ENCODE results near the gene PRKAR1B. TPM values are rescaled to one million over a fixed set of nuclear protein-coding genes. Genes with fewer than 3 reads are reported as not detected.
"Not testable (repeated sequence)": the region's sequence is repeated elsewhere in the genome, so short reads cannot be mapped to it uniquely, and the experiment has no call there.

The PRKAR1B gene
- total RNA-seq, 2 experiments from 2014 or later = 48.7 to 49.9 TPM

GRCh38 chr7:613442-614140 lies 113.5 kb downstream of the PRKAR1B start:
- H3K4me1 Mint-ChIP-seq (ENCODE audit: low read depth) = peaks cover 67% of the 10 kb centered on the region
- peak overlapping the region; percentile 89 for H3K4me3 Mint-ChIP-seq
- H3K27me3 Mint-ChIP-seq = no peaks in the 10 kb centered on the region
- TF ChIP-seq CTCF (IDR thresholded peaks at IDR 0.05) = no peak
- DNase-seq = no peak
- ChIA-PET CTCF (interaction anchor here (1.1 kb wide), 2 partner anchors 24 to 93 kb away, joined by 3 read pairs; partner anchors contain the start of gene PDGFA), POLR2A (interaction anchor here (0.7 to 9.5 kb wide), 4 partner anchors 11 to 460 kb away, joined by 3 to 116 read pairs (median 7); no protein-coding TSS in a partner anchor)
- peak overlapping the region; percentile 100 for H3K27ac Mint-ChIP-seq
- H3K36me3 Mint-ChIP-seq (ENCODE audit: low read depth) = peaks cover 68% of the 10 kb centered on the region
- ATAC-seq = no peak
- H3K9me3 Mint-ChIP-seq = peaks cover 4% of the 10 kb centered on the region
- intact Hi-C loops (cut with micrococcal nuclease) = no loop called here

GRCh38 chr7:611837-612236 lies 115.2 kb downstream of the PRKAR1B start:
- Mint-ChIP-seq H3K4me3 (peak overlapping the region; percentile 74), H3K36me3 (ENCODE audit: low read depth) (peaks cover 74% of the 10 kb centered on the region), H3K27ac (peak overlapping the region; percentile 94), H3K4me1 (ENCODE audit: low read depth) (peaks cover 69% of the 10 kb centered on the region)
- POLR2A ChIA-PET = interaction anchor here (3.2 to 9.5 kb wide), 2 partner anchors 9 to 10 kb away, joined by 25 to 116 read pairs; no protein-coding TSS in a partner anchor
- CTCF ChIA-PET, H3K9me3 Mint-ChIP-seq, DNase-seq, ATAC-seq, H3K27me3 Mint-ChIP-seq: not testable (repeated sequence)
- intact Hi-C loops (cut with micrococcal nuclease) = loop anchor here (1.0 kb wide), 1 partner anchor 7 kb away; no protein-coding TSS in a partner anchor

GRCh38 chr7:611281-611810 lies 115.7 kb downstream of the PRKAR1B start:
- H3K4me1 Mint-ChIP-seq (ENCODE audit: low read depth) = peaks cover 71% of the 10 kb centered on the region
- ChIA-PET POLR2A (interaction anchor here (1.2 to 3.2 kb wide), 3 partner anchors 10 to 27 kb away, joined by 4 to 25 read pairs (median 6); no protein-coding TSS in a partner anchor), CTCF (no interaction called here)
- ATAC-seq (no peak), DNase-seq (no peak)
- peak overlapping the region; percentile 74 for H3K4me3 Mint-ChIP-seq
- intact Hi-C loops (cut with micrococcal nuclease) = loop anchor here (1.0 kb wide), 1 partner anchor 8 kb away; no protein-coding TSS in a partner anchor
- H3K36me3 Mint-ChIP-seq (ENCODE audit: low read depth) = peaks cover 72% of the 10 kb centered on the region
- peak overlapping the region; percentile 94 for H3K27ac Mint-ChIP-seq
- no peaks in the 10 kb centered on the region for H3K27me3 Mint-ChIP-seq
- peaks cover 4% of the 10 kb centered on the region for H3K9me3 Mint-ChIP-seq
- no peak for TF ChIP-seq CTCF (IDR thresholded peaks at IDR 0.05)

GRCh38 chr7:610531-611280 lies 116.4 kb downstream of the PRKAR1B start:
- peak; percentile 71 for DNase-seq
- CTCF ChIA-PET = no interaction called here
- Mint-ChIP-seq H3K27me3 (no peaks in the 10 kb centered on the region), H3K27ac (peak overlapping the region; percentile 94), H3K9me3 (peaks cover 7% of the 10 kb centered on the region), H3K4me1 (ENCODE audit: low read depth) (peaks cover 76% of the 10 kb centered on the region), H3K36me3 (ENCODE audit: low read depth) (peaks cover 75% of the 10 kb centered on the region), H3K4me3 (peak overlapping the region; percentile 74)
- POLR2A ChIA-PET = interaction anchor here (1.2 to 3.2 kb wide), 4 partner anchors 9 to 27 kb away, joined by 3 to 25 read pairs (median 5); no protein-coding TSS in a partner anchor
- intact Hi-C loops (cut with micrococcal nuclease) = loop anchor here (1.0 kb wide), 1 partner anchor 9 kb away; no protein-coding TSS in a partner anchor
- no peak for TF ChIP-seq CTCF (IDR thresholded peaks at IDR 0.05)
- ATAC-seq = peak; percentile 53

GRCh38 chr7:610141-610530 lies 116.9 kb downstream of the PRKAR1B start:
- no peak for DNase-seq

More at GRCh38 chr7:610141-610530, 116.9 kb downstream of the PRKAR1B start:
- H3K36me3 Mint-ChIP-seq (ENCODE audit: low read depth) = peaks cover 80% of the 10 kb centered on the region
- intact Hi-C loops (cut with micrococcal nuclease) = no loop called here
- H3K27me3 Mint-ChIP-seq = no peaks in the 10 kb centered on the region
- TF ChIP-seq CTCF (IDR thresholded peaks at IDR 0.05) = no peak
- peaks cover 9% of the 10 kb centered on the region for H3K9me3 Mint-ChIP-seq
- H3K4me1 Mint-ChIP-seq (ENCODE audit: low read depth) = peaks cover 80% of the 10 kb centered on the region
- ChIA-PET POLR2A (interaction anchor here (1.2 to 3.2 kb wide), 5 partner anchors 8 to 26 kb away, joined by 3 to 25 read pairs (median 6); no protein-coding TSS in a partner anchor), CTCF (interaction anchor here (0.9 kb wide), 1 partner anchor 8 kb away, joined by 5 read pairs; no protein-coding TSS in a partner anchor)
- peak overlapping the region; percentile 94 for H3K27ac Mint-ChIP-seq
- peak overlapping the region; percentile 74 for H3K4me3 Mint-ChIP-seq
- peak; percentile 9 for ATAC-seq
